GM21390 (cell line): ENCODE data around the gene UMAD1.

ENCODE experiments used
- ATAC-seq: cut with Tn5 transposase; IDR thresholded peaks from one replicate; pipeline ENCODE4 v1.9.1; 2021; ENCODE audit not compliant: unreplicated experiment

The UMAD1 gene

DNA sequence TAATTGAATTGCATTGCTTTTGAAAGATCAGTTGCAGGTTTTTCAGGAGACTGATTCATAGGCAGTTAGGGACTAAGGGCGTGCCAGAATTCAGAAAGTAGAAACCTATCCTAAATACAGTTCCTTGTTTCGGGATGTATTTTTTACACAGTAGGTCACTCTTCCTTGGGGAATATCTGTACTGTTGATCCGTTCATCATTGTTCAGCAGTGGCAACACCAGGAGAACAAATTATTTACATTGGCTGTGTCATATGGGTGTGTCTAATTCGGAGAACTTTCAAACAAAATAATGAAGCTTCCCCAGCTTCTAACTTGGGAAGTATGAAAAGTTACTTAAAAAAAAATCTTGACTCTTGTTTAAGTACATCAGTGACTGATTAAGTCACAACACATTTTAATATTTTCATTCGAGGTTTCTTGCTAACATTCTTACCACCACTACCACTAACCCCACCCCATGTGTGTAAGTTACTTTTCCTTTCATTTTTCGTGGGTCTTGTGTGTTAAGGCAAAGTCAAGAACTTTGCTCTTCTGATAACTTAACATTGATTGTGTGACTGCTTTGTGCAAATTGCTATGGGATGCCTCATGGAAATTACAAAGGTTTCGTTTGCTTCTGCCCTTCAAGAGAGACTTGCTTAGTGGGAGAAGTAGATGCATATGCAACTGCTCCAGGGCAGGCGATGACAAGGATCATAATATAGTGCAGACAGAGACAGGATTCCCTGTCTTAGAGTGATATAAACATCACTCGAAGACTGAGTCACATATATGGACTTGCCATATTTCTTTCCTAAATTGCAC is 121.6 kb downstream of the UMAD1 start:
- peak; percentile 63 for ATAC-seq

DNA sequence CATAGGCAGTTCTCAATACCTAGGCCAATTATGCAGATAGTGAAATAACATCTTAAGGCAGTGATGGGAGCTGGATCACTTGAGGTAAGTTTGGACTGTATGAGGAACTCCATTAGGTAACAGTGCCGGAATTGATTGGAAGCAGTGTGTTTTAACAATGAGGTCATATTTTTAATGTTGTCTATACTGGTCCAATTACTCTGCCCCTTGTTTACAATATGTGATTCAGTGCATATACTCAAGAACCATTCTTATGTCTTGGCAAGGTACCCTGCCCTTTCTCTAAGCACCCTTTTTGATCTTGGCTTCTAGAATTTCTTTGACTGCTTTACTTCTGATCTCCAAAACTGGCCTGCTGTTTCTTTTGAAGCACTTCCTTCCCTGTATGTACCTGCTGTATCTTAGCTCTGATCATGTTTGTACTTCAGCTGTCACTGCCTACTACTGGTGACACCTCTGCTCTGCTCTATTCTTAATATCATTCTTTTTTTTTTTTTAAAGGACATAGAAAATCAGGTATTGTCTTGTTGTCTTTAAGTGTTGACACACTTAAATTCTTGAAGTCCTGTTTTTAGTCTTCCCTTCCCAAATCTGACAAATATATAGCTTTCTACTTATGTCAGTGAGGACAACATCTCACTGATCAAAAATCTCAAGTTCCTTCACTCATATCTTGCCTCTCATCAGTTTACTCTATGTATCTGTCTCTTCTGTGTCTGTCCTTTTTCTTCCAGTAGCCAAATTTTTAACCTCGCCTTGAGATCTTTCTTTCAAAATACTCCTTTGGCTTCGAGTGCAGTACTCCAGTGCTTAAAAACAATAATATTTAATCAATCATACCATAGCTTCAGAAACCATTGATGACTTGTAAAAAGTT is 124.2 kb downstream of the UMAD1 start:
- ATAC-seq: no peak

DNA sequence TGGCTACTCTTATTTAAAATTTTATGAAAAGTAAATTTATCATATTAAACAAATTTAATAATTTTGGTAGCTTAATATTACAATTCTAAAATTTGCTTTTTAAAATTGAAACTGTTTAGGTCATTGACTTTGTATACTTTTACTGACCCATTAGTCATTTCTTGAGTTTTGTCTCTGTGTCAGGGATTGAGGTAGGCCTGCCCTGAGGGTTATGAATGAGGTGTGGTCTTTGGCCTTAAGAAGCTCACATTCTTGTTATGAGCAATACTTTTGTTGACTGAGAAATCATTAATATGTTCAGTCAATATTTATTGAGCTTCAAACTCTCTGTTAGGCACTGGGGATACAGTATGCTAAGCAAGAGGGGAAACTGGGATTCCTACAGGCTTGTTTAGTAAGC is 124.9 kb downstream of the UMAD1 start:
- peak; percentile 64 for ATAC-seq

DNA sequence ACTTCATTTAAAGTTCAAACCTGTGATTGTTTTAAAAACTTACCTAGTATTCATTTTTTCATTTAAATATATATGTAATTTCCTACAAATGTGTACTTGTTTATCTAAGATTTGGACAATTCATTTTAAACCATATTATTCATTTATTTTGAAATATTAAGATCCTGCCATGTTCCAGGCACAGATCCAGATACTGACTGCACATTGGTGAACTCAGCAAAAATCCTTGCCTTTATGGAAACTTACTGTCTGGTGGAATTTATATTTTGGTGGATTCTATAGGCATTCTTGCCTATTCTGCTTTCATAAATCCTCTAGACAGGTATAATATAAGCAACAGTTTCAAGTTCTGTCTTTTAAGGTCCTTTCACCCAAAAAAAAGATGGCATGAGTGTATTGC is 126.1 kb downstream of the UMAD1 start:
- ATAC-seq: no peak

DNA sequence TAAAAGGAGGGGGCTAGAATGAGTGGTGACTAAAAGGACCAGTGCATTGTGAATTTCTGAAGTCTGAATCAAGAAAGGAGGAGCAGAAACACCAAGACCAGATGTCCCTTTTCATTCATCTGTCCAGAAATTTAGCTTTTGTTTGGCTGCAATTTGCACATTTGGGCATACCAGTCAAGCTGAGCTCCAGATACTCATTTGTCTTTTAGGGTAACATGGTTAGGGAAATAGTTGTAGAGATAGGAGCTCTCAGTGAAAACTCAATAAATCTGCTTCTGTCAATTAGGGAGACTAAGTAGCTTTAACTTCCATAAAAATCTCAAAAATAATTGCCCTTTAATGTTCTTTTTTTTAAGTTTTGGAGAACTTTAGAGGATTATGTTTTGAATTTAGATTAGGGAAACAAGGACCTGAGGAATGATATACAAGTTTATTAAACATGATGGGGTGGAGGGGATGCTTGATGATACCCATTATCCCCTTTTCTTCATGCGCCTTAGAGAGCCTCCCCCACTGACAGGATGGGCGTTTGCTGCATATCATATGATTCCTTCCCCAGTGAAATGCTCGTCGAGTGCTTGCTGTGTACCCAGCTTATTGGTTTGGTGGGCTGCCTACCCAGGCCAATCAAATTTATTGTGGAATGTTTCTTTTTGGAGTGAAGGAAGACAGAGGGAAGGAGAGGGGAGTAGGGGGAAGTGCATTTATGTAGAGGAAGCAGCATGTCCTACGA is 128.6 kb downstream of the UMAD1 start:
- ATAC-seq: no peak

DNA sequence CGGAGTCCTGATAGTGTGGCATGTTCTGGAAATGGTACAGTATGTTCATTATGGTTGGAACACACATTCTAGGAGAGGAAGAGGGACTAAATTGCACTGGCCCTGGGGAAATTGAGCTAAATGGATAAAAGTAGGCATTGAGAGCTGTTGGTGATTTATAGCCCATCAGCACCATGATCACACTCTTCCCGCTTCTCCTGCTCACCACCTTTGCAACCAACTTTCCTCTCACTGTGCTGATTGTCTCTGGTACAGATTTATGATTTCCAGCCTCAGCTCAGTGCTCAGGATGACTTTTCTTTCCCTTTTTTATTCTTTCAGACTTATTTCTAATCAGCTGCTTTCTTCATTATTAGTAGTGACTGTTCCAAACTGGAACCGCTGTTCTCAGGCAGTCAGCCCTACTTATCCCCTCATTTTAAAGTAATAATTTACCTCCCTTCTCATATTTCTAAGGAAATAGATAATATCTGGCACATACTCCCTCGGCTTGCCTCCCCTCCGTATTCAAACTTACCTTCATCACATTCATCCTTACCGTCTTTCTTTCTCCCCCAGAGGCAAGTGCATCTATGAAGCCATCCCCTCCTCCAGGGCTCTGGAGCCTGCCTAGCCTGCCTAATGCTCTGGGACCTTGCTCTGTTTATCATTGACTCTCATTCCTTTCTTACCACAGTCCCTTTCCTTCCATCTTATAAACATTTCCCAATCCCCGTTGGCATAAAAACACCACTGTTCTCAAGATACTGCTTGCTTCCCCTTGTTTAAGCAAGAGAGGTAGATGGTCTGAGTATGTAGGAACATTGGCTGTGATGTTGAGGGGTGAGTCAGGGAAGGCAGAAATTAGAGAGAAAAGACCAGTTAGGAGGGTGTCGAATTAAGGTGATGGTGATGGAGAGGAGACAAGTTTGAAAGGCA is 129.4 kb downstream of the UMAD1 start:
- ATAC-seq: no peak

DNA sequence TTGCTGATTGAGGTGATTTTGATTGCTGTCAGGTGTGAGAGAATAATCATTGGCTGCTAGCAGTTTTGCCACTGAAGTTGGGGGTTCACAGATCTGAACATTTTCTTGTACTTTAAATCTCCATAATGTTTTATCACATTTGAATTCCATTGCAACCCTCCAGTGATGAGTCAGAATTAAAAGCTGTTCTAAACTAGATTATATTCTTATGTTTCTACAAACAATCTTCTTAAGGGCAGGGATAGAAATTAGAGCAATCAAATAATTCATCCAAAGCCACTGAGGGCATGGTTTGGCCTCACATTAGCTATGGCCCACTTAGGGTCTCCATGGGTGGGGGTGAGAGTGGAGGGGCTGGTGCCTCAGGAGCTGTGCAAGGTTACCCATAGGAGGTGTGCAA is 130.9 kb downstream of the UMAD1 start:
- no peak for ATAC-seq

DNA sequence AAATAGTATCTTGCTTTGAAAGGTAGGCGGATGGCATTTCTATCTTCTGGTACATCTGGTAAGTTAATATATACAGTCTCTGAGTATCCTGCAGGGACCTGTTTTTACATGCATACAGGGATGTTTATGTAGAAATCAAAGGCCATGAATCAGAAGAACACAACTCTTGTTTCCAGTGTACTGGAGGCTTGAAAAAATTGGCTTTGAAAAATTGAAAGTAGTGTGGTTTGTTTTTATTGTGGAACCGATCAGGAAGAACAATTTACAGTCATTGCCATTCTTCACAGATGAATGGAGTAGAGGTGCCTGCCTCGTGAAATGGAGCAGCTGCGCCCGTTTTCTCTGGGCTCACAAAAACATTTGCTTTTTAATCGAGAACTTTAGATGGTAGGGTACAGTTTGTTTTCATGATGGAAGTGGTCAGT is 131.9 kb downstream of the UMAD1 start:
- no peak for ATAC-seq

DNA sequence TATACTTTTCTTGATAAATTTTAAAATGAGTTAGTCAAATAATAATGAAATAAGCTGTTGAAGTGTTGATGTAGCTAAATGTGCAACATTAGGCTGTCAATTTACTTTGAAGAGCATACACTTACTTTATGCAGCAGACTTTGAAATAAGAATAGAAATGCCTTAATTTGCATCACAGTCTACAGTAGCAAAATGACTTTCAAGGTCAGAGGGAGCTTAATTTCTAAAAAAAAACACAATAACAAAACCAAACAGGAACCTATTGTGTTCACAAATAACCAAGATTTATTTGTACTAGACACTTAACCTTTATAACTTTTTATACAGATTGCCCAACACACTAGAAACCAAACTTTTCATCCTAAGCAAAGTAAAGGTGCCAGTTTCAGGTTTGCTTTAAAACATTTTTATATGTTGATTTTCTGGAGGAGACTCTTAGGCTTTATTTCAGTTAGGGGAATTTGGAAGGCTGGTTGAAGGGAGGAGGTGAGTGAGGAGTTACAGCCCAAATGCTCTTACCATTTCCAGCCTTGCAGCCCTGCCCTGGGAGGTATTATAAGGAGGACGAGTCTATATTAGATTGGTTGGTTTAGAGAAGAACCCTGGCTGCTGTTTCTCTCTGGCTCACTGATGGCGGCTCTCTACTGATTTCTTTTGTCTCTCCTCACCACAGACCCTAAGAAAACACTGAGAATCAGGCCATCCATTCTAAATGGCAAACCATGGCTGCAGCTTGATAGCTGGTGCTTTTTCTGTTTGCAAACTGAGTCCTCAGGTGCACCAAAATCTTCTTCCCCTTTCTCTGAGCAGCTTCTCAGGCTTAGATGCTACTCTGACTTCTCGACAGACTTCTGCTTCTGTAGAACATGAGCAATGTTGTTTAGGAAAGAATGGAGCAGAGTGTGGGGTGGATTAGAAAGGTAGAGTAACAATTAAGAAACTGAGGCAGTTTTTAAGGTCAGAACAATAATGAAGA is 133.1 kb downstream of the UMAD1 start:
- ATAC-seq: peak; percentile 74

DNA sequence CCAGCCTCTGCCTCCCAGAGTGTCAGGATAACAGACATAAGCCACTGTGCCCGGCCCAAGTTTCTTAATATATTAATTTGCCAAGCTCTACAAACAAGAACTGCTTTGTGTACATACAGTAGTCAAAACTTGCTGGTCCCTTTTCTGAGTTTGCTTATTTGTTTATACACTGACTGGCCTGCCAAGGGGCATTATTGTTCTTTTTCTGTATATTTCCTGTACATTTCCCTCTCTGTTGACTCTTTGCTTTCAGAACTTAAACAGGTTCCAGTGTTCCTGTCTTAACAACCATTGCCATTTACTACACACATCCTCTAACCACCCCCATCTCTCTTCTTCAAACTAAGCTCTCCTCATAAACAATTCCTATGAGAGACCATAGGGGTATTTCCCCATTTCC is 139.3 kb downstream of the UMAD1 start:
- ATAC-seq: no peak

DNA sequence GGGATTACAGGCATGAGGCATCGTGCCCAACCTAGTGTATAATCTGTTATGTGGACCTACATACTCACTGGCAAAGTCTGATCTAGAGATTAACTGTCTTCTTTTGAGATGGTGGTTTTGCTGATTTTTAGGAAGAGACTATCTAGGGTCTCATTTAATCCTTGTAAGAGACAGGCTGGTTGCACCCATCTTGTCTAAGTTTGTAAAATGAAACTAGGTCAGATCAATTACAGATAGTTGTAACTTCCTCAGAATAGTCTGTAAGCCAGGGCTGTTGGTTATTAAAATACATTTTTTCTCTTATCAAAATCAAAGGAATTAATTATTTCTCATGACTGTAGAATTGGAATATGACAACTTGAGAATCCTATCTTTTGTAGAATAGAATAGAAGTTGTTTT is 142.4 kb downstream of the UMAD1 start:
- ATAC-seq: no peak

DNA sequence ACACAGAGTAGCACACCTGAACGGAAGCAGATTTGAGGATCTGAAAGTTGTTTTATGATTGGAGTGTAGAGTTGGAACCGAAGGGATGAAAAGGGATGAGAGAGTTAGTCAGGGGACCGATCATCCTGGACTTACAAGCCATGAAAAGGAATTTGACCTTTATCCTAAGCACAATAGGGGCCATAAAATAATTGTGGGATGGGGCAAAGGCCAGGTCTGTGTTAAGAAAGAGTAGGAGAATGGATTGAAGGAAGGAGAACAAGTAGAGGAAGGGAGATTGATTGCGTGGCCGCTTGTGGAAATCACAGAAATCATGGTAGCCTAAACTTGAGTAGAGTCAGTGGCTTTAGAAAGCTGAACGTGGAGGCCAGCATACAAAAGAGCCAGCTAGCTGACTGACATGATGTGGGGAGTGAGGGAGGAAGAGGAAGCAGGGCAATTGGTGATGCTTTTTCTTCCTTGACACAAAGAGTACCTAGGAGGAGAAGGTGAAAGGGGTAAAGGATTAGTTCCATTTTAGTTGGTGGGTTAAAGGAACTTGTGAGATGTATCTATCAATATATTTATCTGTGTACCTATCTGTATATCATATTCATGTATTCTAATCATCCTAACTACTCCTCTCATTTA is 144.9 kb downstream of the UMAD1 start:
- no peak for ATAC-seq

DNA sequence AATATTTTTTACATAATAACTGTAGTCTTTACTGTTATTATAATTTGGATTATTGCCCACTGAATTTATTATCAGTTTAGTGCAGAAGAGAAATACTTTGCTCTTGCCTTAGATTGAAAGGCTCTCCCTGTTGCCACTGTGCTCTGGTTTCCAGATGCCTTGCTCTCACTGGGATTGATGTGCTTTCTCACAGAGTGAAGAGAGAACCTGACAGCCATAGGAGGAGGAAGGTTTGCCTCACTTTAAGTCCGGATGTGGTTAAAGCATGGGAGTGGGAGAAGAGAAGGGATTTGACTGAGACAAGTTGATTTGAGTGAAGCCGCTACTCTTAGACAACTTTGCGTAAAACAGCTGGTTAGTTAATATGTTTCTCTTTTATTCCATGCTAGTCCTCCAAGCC is 146.0 kb downstream of the UMAD1 start:
- no peak for ATAC-seq

DNA sequence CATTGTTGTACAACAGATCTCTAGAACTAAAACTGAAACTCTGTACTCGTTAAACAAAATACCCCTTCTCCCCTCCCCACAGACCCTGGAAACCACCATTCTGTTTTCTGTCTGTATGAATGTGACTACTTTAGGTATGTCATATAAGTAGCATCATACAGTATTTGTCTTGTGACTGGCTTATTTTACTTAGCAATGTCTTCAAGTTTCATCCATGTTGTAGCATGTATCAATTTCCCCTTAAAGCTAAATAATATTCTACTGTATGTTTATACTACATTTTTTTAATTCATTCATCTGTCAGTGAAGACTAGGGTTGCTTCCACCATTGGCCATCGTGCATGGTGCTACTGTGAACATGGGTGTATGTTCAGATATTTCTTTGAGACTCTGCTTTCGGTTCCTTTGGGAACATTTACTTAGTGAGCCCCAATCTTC is 149.0 kb downstream of the UMAD1 start:
- peak; percentile 81 for ATAC-seq

DNA sequence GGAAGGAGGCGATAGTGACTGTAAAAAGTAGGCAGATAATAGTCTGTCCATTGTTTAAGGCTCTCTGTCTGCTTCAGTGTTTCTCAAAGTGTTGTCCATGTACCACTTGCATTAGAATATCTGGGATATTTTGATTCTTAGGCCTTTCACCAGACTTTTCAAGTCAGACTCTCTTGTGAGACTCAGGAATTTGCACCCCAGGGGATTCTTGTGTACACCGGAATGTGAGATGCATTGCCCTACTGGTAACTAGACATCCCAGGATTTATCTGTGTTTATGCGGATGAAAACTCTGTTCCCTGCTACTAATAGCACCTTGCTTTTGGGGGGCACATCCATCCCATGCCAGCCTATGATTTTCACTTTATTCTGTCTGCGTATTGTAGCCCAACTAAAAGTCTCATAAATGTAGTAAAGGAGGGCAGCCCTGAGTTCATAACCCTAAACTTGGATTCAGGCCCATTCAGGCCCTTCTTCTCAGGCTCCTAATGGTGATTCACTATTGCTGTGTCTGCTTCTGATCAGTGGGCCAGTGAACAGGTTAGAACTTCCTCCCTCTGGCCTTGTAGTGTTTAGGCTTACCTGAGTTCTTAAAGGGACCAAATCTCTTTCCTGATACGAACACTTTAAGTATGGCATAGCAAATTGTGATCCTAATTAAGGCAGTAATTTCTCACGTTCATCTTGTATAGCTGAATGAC is 149.6 kb downstream of the UMAD1 start:
- no peak for ATAC-seq

DNA sequence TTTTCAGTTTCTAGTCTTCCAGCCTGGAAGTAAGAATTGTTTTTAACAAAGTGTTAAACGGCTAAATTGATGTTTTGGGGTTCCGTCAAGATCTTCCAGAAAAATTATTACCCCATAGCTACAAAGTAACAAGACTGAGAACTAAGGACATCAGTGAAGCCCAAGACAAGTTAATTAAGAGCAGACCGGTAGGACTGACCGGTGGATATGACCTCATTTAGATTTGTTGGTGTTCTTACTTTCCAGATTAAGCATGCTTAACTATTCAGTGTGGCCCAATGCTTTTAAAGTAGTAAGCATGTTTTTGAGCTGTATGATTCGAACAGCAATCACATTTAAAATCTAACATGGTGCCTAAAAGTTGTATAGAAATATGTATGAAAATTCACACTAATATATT is 151.0 kb downstream of the UMAD1 start:
- ATAC-seq: no peak

DNA sequence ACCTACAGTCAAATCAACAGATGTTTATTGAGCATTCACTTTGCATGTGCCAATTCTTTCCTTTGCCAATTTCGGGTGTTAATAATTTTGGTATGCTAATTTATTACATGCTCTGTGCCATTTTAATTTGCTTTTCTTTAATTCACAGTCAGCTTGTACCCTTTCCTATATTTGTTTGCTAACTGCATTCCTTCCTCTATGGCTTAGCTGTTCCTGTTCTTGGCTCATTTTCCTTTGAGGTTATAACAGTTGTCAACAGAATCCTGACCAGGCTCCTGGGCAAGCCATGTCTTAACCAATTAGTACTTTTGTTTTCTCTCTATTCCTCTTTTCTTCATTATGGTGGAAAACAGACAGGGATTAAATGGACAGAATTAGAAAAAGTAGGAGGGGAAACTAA is 151.5 kb downstream of the UMAD1 start:
- no peak for ATAC-seq

DNA sequence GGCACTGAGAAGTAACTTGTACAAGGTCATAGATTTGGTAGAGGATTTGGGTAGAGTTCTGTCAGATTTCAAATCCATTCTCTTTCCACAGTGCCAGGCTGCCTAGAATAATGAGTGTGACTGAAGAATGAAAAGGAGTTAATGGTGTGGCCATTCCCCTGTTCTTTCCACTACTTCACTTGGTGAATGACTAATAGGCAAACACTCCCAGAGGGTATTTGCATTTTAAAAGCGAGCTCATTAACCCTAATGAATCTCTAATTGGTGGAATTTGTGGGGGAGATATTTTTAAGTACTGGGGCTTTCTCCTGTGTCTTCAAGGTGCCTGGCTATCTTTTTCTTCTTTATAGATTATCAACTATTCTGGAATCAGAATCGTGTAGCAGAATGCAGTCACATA is 152.7 kb downstream of the UMAD1 start:
- no peak for ATAC-seq
